HL-60 (cell line): ENCODE data around the gene ITGAV.

Experiments used
- DNase-seq, 2 experiments: peaks; one replicate each; pipeline ENCODE4 v3.0.0-alpha.2; 2010 to 2020; ENCODE audit warnings: low read depth in 1 of 2, low spot score in 1 of 2
- H3K27ac ChIP-seq: fragments of 250-450 bp; sonication (Bioruptor Pico); replicated peaks from 2 replicates; pipeline ENCODE4 v1.5.1; 2020; ENCODE audit warnings: mild to moderate bottlenecking, moderate library complexity
- H3K27me3 ChIP-seq: fragments of 250-450 bp; sonication (Bioruptor Pico); 2 replicates; pipeline ENCODE4 v1.5.1; 2021; ENCODE audit warnings: mild to moderate bottlenecking, moderate library complexity; ENCODE audit not compliant: insufficient read depth, poor library complexity, severe bottlenecking
- H3K4me3 ChIP-seq: replicated peaks from 2 replicates; pipeline ENCODE4 v1.5.1; 2011; ENCODE audit warnings: mild to moderate bottlenecking, control low read depth, low read length; ENCODE audit not compliant: insufficient read depth
- CTCF ChIP-seq: IDR thresholded peaks from one replicate; pipeline ENCODE4 v1.5.1; 2011; ENCODE audit warnings: low read length, control low read depth, inconsistent platforms; ENCODE audit not compliant: insufficient read depth
- GABPA ChIP-seq: IDR thresholded peaks from 2 replicates; pipeline ENCODE4 v1.6.1; 2012; ENCODE audit warnings: low read depth
- POLR2AphosphoS5 ChIP-seq: IDR thresholded peaks from 2 replicates; pipeline ENCODE4 v1.6.1; 2012; ENCODE audit warnings: low read depth
- REST ChIP-seq: IDR thresholded peaks from 2 replicates; pipeline ENCODE4 v1.6.1; 2012; ENCODE audit warnings: low read depth; ENCODE audit not compliant: insufficient replicate concordance
- SPI1 ChIP-seq: IDR thresholded peaks from 2 replicates; pipeline ENCODE4 v1.6.1; 2012; ENCODE audit warnings: low read depth, mild to moderate bottlenecking, borderline replicate concordance

Gene ITGAV

GRCh38 chr2:186590350-186590758, 498 bp downstream of the ITGAV start:
- Histone ChIP-seq H3K27me3 (no peaks in the 10 kb centered on the region), H3K4me3 (peak overlapping the region; percentile 86), H3K27ac (peak overlapping the region; percentile 93)
- TF ChIP-seq GABPA (no peak), REST (peak; percentile 6)
- no peak for DNase-seq

- peak overlapping the region; percentile 93 for H3K27ac ChIP-seq
- peak in 1 of 2 experiments; percentile 41 for DNase-seq
- TF ChIP-seq GABPA (no peak), SPI1 (no peak), REST (no peak)
- H3K4me3 ChIP-seq: peak overlapping the region; percentile 86
- H3K27me3 ChIP-seq: no peaks in the 10 kb centered on the region
Observed at GRCh38 chr2:186590759-186591505, 1.1 kb downstream of the ITGAV start.

GRCh38 chr2:186591506-186591890, 1.6 kb downstream of the ITGAV start:
- TF ChIP-seq CTCF (no peak), GABPA (no peak), SPI1 (no peak), POLR2AphosphoS5 (no peak), REST (no peak)
- H3K27ac ChIP-seq: no peak overlapping the region
- H3K4me3 ChIP-seq: no peak overlapping the region; the same call in 1 of the 2 replicates
- no peaks in the 10 kb centered on the region for H3K27me3 ChIP-seq
- DNase-seq: no peak

GRCh38 chr2:186592137-186592875, 2.5 kb downstream of the ITGAV start:
- TF ChIP-seq CTCF (no peak), POLR2AphosphoS5 (no peak), GABPA (no peak), SPI1 (no peak), REST (no peak)
- Histone ChIP-seq H3K27me3 (no peaks in the 10 kb centered on the region), H3K4me3 (no peak overlapping the region), H3K27ac (no peak overlapping the region)
- DNase-seq: no peak
